GM21723 (cell line): ENCODE measurements around the gene LOXL1.

ENCODE experiments used
- ATAC-seq: cut with Tn5 transposase; IDR thresholded peaks from one replicate; pipeline ENCODE4 v1.9.1; 2021; ENCODE audit warnings: mild to moderate bottlenecking, moderate library complexity; ENCODE audit not compliant: unreplicated experiment

LOXL1 gene

GRCh38 chr15:73921254-73921925, 4.9 kb upstream of the LOXL1 start:
- ATAC-seq, result no peak

- ATAC-seq, result no peak
Measured at GRCh38 chr15:73922186-73923151, 3.8 kb upstream of the LOXL1 start.

DNA sequence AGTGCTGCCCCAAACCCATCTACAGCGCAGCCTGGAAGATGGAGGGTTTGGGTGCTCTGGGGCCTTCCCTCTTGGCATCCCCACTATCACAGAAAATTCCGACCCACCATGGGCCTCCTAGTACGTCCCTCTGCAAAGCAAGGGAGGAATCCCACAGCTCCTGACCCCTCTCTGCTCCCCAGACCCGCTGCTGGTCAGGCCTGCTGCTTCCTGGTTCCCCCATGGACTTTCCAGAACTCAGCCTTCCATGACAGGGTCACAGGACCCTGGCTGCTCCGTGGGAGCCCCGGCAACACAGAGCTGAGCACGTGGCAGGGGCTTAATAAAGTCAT, 3.1 kb upstream of the LOXL1 start:
- no peak for ATAC-seq

- ATAC-seq, result no peak
Measured at GRCh38 chr15:73923488-73924164, 2.6 kb upstream of the LOXL1 start.

DNA sequence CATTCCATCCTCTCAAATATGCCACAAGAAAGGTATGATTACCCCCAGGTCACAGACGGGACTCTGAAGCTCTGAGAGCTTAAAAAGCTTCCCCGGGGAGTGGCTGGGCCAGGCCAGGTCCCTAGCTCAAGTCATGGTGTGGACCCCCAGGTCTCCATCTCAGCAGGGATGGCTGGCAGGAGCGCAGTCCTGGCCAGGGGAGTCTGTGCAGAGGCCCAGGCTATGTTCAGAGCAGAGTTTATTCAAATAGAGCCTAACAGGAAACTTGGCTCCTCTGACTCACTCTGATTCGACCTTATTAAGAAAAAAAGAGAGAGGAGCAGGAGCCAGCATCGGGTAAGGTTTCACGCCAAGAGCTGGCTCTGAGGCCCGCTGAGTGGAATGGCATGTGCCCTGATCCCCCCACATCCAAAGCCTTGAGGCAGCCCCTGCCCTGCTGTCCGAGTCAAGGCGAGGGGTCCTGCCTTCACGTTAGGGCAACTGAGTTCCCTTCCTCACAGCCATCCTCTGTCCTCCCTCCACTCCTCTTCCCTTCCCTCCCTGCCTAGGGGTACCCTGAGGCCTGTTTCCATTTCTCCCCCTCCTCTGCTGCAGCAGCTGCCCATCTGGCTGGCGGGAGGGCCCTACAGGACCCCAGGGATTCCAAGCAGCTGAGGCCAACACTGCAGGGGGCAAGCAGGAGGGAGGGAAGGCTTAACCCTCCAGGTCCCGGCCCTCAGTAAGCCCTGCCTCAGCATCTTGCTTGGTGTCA, 1.9 kb upstream of the LOXL1 start:
- no peak for ATAC-seq

DNA sequence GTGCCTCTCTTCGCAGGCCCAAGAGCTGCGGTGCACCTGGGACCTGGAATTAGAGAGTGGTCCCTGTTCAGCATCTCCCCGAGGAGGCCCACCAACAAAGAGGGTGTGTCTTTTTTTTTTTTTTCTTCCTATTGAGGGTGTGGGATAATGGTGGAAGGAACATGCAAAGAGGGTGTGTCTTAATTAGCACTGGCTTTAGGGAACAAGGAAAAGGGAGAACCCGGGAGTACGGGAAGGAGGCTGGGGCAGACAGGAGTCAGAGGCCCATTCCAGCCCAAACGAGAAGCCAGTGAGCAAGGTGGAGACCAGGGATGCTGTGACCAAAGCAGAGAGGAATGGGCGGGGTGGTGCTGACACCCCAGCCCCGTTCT, 429 bp upstream of the LOXL1 start:
- ATAC-seq, result no peak

DNA sequence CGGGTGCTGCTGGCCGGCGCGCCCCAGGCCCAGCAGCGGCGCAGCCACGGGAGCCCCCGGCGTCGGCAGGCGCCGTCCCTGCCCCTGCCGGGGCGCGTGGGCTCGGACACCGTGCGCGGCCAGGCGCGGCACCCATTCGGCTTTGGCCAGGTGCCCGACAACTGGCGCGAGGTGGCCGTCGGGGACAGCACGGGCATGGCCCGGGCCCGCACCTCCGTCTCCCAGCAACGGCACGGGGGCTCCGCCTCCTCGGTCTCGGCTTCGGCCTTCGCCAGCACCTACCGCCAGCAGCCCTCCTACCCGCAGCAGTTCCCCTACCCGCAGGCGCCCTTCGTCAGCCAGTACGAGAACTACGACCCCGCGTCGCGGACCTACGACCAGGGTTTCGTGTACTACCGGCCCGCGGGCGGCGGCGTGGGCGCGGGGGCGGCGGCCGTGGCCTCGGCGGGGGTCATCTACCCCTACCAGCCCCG, 777 bp downstream of the LOXL1 start:
- no peak for ATAC-seq

DNA sequence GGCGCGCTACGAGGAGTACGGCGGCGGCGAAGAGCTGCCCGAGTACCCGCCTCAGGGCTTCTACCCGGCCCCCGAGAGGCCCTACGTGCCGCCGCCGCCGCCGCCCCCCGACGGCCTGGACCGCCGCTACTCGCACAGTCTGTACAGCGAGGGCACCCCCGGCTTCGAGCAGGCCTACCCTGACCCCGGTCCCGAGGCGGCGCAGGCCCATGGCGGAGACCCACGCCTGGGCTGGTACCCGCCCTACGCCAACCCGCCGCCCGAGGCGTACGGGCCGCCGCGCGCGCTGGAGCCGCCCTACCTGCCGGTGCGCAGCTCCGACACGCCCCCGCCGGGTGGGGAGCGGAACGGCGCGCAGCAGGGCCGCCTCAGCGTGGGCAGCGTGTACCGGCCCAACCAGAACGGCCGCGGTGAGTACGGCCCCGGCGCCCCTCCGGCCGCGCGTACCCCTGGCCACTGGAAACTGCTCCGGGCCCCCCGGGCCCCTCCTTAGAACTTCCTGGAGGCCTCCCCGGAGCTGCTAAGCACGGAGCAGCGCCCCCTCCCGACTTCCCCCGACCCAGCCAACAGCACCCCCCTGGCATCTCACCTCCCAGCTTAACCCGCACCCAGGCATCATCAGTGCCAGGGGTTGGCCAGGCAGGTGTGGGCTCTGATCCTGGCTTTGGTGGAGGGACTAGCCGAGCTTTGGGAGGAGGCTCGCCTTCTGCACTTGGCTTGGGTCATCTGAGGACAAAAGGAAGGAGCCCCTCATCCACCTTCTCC, 1.4 kb downstream of the LOXL1 start:
- no peak for ATAC-seq

DNA sequence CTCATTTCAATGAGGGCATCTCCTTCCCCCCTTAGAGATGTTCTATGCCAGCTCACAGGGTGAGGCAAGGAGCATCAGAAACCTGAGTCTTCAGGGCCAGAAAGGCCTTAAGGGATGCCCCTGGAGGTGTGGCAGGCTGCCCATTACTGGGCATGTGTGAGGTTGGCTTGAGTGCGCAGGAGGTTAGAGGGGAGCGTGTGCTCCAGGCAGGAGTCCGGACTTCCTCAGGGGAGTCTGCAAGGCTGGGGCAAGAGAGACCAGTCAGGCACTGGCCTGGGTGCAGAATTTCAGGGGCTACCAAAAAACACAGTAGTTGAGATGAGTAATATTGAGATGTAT, 1.9 kb downstream of the LOXL1 start:
- no peak for ATAC-seq

- no peak for ATAC-seq
Measured at GRCh38 chr15:73928971-73929627, 2.8 kb downstream of the LOXL1 start.

DNA sequence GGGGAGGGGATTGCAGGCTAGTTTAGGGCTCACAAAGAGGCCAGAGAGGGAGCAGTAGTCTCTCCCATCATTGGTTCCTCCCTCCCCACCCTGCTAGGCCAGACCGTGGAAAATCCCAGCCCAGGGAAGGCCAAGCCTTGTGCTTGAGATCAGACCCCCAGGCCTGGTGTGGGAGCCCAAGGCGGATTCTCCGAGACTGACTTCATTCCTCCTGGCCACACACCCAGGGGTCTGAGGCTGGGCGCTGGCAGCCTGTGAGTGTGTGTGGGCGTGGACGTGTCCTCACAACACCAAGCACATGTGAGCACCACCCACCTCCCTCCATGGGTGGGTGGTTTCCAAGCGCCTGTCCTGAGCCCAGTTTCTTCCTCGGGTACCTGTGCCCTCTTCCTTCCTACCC, 4.1 kb downstream of the LOXL1 start:
- ATAC-seq, result no peak

DNA sequence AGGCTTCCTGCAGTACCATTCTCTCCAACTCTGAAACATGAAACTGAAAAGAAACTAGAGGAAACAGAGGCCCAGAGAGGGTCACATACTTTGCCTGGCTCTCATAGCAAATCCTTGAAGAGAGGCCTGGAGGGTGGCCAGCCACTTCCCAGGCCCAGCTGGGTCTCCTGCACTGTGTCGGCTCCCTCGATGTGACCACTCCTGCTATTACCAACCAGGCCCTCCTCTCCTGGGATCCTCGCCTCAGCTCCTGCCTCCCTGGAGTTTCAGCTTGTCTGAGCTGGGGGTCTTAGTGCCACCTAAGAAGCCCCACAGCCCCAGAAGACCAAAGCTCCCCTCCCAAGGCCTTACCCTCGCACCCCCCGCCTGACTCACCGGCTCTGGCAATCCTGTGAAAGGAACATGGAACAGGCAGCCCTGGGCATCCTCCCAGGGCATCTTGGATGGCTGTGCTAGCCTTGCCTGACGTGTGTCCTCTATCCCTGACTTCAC, 4.6 kb downstream of the LOXL1 start:
- ATAC-seq, result no peak

DNA sequence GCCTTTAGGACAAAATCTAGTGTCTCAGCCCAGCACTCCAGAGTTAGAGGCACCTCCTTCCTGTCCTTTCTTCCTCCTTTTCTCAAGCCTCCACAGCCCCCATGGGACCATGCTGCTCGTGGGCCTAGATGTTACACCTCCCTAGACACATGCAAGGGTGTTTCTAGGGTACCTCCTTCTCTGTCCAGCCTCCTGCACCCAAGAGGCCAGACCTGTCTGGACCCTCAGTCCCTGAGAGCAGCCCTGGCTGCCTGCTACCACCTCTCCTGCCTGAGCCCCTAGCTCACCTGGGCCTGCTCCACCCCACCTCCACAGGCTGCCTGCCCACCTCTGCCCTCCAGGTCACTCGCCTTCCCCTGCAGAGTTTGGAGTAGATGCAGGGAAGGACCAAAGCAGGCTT, 5.2 kb downstream of the LOXL1 start:
- no peak for ATAC-seq

DNA sequence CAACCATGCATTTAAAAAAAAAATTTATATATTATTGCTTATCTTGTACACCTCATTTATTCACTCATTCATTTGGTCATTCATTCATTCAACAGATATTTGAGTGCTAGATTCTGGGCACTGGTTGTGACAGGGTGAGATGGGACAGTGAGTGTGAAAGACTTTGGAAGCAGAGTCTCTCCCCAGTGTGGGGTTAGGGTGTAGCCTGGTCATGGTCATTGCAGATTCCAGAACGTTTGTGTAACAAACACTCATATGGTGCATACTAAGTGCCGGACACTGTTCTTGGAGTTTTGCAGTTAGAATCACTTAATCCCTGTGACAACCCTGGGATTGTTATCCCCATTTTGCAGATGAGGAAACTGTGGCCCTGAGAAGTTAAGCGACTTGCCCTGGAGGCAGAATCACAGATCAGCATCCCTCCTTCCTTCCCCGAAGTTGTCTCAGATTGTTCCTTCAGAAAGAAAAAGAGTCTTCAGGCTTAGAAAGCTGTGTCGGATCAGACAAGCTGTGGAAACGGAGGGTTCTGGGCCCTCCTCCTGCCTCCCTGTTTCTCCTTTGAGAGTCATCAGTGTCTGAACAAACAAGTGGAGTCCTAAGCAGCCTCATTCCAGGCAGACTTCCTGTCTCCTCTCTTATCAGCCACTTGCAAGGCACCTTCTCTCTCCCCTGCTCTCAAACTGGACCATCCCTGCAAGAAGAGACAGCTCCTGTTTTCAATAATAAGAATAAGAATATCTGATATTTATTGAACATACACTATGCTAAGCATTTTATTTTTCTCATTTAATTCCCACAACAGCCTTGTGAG, 6.3 kb downstream of the LOXL1 start:
- no peak for ATAC-seq

DNA sequence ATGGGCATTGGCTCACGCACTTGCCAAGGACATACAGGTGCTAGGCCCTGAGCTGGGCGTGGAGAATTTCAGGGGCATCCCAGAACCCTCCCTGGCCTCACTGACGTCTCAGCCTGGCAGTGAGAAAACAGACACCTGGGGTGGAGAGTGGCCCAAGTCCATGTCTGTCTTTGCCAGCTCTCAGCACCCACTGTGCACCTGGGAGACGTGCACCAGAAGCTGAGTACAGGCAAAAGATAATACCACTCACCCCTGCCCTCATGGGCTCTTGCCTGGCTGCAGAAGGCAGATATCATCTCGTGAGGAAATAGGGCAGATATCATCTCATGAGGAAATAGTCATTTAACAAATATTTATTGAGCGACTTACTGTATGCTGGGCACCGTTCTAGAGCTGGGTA, 8.0 kb downstream of the LOXL1 start:
- ATAC-seq, result no peak

DNA sequence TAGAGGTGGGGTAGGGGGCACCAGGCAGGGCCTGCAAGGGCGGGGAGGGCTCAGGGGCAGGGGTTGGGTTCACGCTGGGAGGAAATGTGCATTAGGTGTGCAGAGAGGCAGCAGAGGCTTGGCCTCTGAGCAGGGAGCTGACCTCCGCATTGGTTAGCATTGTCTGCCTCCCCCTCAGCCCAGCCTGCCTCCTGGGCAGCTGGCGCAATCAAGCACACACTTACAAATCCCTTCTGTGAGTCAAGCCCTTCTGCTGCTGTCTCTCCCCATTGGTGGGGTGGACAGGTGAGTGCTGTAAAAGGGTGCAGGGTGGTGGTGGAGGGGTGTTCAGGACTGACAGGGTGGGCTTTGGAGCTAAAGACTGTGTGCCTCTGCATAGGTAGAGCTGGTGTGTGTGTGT, 9.3 kb downstream of the LOXL1 start:
- ATAC-seq, result no peak

- no peak for ATAC-seq
Measured at GRCh38 chr15:73936181-73936580, 9.9 kb downstream of the LOXL1 start.

DNA sequence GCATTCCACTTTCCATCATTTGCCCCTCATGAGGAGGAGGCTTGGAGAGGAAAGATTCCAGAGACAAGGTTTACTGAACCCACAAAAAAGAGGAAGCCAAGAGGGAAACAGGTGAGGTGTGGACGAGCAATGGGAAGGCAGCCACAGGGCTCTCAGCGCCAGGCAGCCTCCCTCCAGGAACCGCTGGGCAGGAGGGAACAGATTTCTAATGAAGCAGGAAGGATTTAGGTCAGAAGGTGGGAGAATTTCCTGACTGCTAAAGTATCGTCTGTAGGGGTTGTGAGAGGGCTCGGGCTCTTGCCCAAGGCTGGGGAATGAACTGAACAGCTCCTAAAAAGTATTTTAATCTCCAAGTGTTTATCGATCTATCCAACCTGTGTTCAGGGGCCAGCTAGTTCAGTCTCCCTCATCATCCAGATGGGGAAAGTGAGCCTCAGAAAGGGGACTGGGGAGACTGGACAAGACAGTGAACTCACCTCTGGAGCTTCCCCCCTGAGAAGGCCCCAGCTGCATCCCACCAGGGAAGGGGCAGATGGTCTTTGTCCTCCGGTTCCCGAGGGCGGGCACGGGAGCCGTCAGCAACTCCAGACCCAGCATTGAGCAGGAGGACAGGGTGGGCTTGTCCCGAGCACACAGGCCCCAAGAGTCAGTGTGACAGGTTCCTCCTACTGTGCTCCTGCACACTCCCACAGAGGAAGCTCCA, 10.5 kb downstream of the LOXL1 start:
- no peak for ATAC-seq
